ENCODE measurements around the gene PCYT2. TPM values are rescaled to one million over a fixed set of nuclear protein-coding genes. Genes with fewer than 3 reads are reported as not detected.

Gene PCYT2
- total RNA-seq, 2 experiments from 2014 or later = 18.7 to 18.9 TPM

DNA sequence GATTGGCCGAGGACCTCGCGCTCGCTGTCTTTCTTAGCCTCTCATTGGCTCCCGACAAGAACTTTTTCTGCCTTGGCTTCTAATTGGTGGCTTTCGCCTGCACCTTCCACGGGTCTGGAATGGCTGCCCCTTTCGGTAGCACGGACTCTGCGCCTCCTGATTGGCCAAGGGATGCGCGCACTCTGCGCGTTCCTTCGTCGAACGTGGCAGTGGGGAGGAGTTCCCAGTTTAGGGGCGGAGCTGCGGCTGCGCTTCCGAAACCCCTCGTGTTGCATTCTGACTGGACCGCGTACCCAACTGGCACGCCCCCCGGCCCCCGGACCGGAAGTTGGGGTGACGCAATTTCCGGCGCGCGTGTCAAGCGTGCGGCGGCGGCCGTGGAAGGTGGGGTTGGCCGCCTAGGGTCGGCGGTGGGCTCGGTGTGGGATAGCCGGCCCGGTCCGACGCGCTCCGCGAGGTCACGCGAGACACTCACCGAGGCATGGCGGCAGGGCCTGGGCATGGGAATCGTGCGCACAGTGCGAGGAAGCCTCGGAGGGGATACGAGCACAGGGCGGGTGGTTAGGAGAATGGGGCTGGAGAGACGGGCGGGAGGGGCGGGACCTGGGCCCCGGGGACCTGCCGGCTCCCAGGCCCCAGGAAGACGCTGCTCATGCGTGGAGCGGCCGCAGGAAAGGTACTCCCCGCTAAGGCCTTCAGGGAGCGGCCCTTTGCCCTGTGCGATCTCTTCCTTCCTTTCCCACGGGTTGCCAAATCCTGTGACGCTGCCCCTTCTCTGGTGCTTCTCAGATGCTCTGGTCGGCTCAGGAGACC is 50.2 kb downstream of the PCYT2 start:
- Histone ChIP-seq H3K27me3 (ENCODE audit: control insufficient read depth in 1 of 2, insufficient read depth in 2 of 2, low read length in 2 of 2) (no peaks in the 10 kb centered on the region), H3K4me3 (ENCODE audit: low read length) (peak overlapping the region; percentile 63), H3K9me3 (ENCODE audit: control insufficient read depth in 1 of 2, insufficient read depth in 1 of 2, low read length in 2 of 2) (no peaks in the 10 kb centered on the region), H3K27ac (ENCODE audit: low read depth in 1 of 2, low read length in 2 of 2) (peak overlapping the region; percentile 93 to 95), H3K4me1 (ENCODE audit: insufficient read depth, low read length) (peaks cover 60% of the 10 kb centered on the region), H3K36me3 (ENCODE audit: insufficient read depth, low read length) (peaks cover 41% of the 10 kb centered on the region)
- DNase-seq = peak; percentile 98 to 100 (median 99)
- H3K27ac Mint-ChIP-seq = peak overlapping the region; percentile 96
- no peaks in the 10 kb centered on the region for H3K9me3 Mint-ChIP-seq
- CTCF ChIA-PET = interaction anchor here (1.2 kb wide), 1 partner anchor 9 kb away, joined by 3 read pairs; no protein-coding TSS in a partner anchor
- POLR2A ChIA-PET = interaction anchor here (0.6 to 2.5 kb wide), 12 partner anchors 10 to 349 kb away, joined by 3 to 63 read pairs (median 4); partner anchors contain the start of genes ARHGDIA, ARL16, CCDC137 and DCXR
- H3K27me3 Mint-ChIP-seq = no peaks in the 10 kb centered on the region
- peak overlapping the region; percentile 94 for H3K4me3 Mint-ChIP-seq
- intact Hi-C loops (cut with DNase I, micrococcal nuclease) = loop anchor here (1.0 to 10.0 kb wide), 8 partner anchors 10 to 346 kb away; partner anchors contain the start of genes ARHGDIA (in 2 of the 2), MCRIP1 (in 2 of the 2), ACTG1 (in 1 of the 2) and ARL16 (in 1 of the 2)
- ATAC-seq (ENCODE audit: poor library complexity) = peak; percentile 86
- peaks cover 29% of the 10 kb centered on the region for H3K4me1 Mint-ChIP-seq (ENCODE audit: low read depth)
- peaks cover 19% of the 10 kb centered on the region for H3K36me3 Mint-ChIP-seq (ENCODE audit: low read depth)
- TF ChIP-seq CTCF (IDR thresholded peaks at IDR 0.05) = no peak

DNA sequence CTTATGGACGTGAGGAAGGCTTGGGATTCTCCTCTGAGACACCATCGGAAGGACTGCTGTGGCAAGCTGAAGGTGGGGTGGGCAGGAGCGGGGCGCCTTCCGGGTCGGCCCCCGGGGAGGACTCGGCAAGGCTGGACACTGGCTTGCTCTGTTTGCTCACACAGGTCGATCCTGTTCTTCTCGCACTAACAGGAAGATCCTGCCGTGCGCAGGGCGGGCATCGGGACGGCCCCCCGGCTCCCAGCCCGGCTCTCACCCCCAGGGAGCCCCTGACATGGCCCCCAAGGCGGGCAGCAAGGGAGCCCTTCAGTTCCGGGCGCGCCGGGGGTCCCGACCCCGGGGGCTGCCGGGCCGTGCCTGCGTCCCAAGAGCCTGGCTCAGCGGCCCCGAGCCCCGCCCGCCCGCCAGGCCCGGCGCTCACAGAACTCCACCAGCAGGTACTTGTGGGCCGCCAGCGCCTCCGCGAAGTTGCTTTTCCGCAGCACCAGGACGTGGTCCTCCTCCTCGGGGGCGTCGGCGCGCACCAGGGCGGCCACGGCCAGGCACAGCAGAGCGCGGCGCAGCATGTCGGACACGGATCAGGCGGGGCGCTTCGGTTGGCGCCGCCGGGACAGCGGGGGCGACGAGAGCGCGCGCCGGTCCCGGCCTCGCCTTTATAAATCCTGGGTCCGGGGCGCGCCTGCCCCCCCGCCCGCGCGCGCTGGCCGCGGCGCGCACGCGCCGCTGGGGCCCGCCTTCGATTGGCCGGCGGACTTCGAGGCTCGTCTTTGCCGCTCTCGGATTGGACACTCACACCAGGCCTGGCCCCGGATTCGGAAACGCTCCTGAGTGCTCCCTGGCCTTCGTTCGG is 51.1 kb downstream of the PCYT2 start, which contains the start of gene P4HB:
P4HB (minus strand) TSS at position 630 of the 850 bp plus-strand sequence; CDS start at position 566, 64 bp downstream.
- Mint-ChIP-seq H3K27ac (peak within 1 kb of the TSS; percentile 96), H3K4me3 (peak within 1 kb of the TSS; percentile 94), H3K36me3 (ENCODE audit: low read depth) (peaks cover 27% of the 10 kb centered on the region), H3K9me3 (no peaks in the 10 kb centered on the region), H3K4me1 (ENCODE audit: low read depth) (peaks cover 29% of the 10 kb centered on the region), H3K27me3 (no peaks in the 10 kb centered on the region)
- Histone ChIP-seq H3K27me3 (ENCODE audit: control insufficient read depth in 1 of 2, insufficient read depth in 2 of 2, low read length in 2 of 2) (no peaks in the 10 kb centered on the region), H3K9me3 (ENCODE audit: control insufficient read depth in 1 of 2, insufficient read depth in 1 of 2, low read length in 2 of 2) (no peaks in the 10 kb centered on the region), H3K27ac (ENCODE audit: low read depth in 1 of 2, low read length in 2 of 2) (peak within 1 kb of the TSS; percentile 93 to 95), H3K4me3 (ENCODE audit: low read length) (peak within 1 kb of the TSS; percentile 78), H3K36me3 (ENCODE audit: insufficient read depth, low read length) (peaks cover 49% of the 10 kb centered on the region), H3K4me1 (ENCODE audit: insufficient read depth, low read length) (peaks cover 57% of the 10 kb centered on the region)
- intact Hi-C loops (cut with DNase I, micrococcal nuclease) = loop anchor here (1.0 to 10.0 kb wide), 7 partner anchors 11 to 345 kb away; partner anchors contain the start of genes ARL16 (in 2 of the 2), HGS (in 2 of the 2), MCRIP1 (in 2 of the 2) and ACTG1 (in 1 of the 2)
- ChIA-PET CTCF (interaction anchor here (1.2 kb wide), 1 partner anchor 10 kb away, joined by 3 read pairs; no protein-coding TSS in a partner anchor), POLR2A (interaction anchor here (0.7 to 2.5 kb wide), 10 partner anchors 10 to 345 kb away, joined by 3 to 63 read pairs (median 5); partner anchors contain the start of genes ARHGDIA, ARL16, DCXR and HGS)
- ATAC-seq (ENCODE audit: poor library complexity) (peak; percentile 12), DNase-seq (peak in 2 of 14 experiments; percentile 32 to 35)
- TF ChIP-seq CTCF (IDR thresholded peaks at IDR 0.05) = no peak

Measured in CD4-positive, alpha-beta T cell (primary cell).